HG03354 (cell line): ENCODE results near the gene SEC24C.
"Not testable (repeated sequence)": the region's sequence is repeated elsewhere in the genome, so short reads cannot be mapped to it uniquely, and the experiment has no call there.

ENCODE experiments used
- ATAC-seq: cut with Tn5 transposase; IDR thresholded peaks from one replicate; pipeline ENCODE4 v1.9.1; 2021; ENCODE audit warnings: mild to moderate bottlenecking; ENCODE audit not compliant: unreplicated experiment, poor library complexity, severe bottlenecking

The SEC24C gene

GRCh38 chr10:73730153-73730906, 13.8 kb upstream of the SEC24C start:
- peak; percentile 87 for ATAC-seq

DNA sequence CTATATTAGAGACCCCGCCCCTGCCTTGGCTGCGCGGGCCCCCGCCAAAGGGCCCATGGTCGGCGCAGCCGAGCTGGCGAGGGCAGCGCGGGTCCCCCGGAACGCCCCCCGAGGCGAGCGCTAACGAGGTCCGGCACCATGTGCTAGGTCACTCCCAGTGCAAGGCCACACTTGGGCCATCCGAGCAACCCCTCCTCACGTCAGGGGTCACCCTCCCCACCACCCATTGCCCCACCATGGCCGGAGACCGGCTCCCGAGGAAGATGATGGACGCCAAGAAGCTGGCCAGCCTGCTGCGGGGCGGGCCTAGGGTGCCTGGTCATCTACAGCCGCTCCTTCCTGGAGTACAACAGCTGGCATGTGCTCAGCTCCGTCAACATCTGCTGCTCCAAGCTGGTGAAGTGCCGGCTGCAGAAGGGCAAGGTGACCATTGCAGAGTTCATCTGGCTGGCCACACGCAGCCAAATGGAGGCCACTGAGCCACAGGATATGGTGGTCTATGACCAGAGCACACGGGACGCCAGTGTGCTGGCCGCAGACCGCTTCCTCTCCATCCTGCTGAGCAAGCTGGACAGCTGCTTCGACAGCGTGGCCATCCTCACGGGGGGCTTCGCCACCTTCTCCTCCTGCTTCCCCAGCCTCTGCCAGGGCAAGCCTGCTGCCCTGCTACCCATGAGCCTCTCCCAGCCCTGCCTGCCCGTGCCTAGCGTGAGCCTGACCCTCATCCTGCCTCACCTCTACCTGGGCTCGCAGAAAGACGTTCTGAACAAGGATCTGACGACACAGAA, 12.4 kb upstream of the SEC24C start:
- no peak for ATAC-seq

GRCh38 chr10:73732426-73732825, 11.7 kb upstream of the SEC24C start:
- ATAC-seq = no peak

GRCh38 chr10:73732931-73733623, 11.1 kb upstream of the SEC24C start:
- ATAC-seq = no peak

DNA sequence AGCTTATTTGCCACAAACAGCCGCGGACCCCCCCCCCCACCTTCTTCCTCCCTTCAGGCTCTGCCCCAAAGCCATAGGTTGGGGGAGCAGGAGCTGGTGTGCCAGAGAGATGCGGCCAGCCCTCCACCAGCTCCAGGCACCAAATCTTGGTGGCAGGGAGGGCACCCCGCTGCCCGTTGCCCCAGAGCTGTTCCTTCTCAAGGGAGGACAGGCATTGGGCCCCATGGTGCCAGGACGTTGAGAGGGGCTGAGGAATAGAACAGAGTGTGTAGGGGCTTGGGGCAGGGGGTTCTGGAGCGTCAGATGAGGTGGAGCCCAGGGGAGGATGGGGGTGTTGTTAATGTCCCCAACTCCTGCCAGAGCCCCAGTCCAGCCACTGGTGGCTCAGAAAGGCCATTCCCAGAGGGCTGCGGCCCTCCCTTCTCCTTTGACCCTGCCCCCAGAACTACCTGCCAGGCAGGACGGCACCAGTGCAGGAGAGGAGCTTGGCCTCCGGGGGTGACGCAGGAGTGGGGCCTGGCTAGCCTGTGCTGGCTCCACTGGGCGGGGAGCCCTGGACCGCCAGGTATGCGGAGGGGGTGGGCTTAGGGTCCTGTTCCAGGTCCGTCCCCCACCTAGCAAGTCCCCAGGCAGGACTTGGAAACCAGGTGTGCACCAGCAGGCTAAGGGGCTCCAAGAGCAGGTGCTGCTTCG, 10.0 kb upstream of the SEC24C start:
- ATAC-seq = no peak

DNA sequence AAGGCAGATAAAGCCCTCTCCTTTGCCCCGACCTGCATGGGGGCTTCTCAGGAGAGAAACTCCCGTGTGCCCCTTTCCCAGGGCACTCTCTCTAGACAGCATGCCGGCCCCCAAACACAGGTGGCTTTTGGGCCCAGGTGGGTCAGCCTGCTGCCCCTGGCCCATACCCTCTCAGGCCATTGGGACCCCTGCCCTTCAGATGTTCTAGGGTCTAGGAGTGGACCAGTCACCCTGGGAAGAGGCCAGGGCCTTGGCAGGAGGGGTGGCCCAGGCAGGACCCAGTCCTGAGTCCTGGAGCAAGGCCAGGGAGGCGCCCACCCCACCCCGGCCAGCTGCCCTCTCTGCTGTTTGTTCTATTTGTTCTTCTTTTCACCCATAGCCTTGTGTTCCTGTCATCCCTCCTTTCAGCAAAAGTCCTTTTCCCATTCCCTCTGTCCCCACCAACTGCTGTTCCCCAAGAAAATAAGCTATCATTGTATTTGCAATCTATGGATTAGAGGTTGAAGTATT, 9.3 kb upstream of the SEC24C start:
- ATAC-seq = no peak

- ATAC-seq = not testable (repeated sequence)
These were observed 3.5 kb upstream of the SEC24C start for GRCh38 chr10:73740501-73741254.

- no peak for ATAC-seq
These were observed 1.8 kb upstream of the SEC24C start for GRCh38 chr10:73742454-73742734.

- no peak for ATAC-seq
These were observed 756 bp upstream of the SEC24C start for GRCh38 chr10:73743327-73743904.

DNA sequence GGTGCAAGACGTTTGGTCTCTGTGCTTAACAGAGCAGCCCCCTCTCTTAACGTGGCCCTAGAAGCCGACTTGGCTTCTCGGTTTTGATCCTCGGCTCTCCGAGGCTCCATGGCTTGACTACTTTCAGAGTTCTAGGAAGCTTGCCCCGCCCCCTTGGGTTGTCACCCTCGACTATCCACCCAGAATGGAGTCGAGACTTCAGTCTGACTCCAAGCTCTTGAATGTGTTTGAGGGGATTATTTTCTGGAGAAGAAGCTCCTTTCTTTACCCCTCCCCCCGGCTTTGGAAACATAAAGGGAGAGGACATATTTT, 448 bp downstream of the SEC24C start:
- peak; percentile 40 for ATAC-seq

- no peak for ATAC-seq
These were observed 2.5 kb downstream of the SEC24C start for GRCh38 chr10:73746721-73747120.

GRCh38 chr10:73750819-73751218, 6.6 kb downstream of the SEC24C start:
- no peak for ATAC-seq

DNA sequence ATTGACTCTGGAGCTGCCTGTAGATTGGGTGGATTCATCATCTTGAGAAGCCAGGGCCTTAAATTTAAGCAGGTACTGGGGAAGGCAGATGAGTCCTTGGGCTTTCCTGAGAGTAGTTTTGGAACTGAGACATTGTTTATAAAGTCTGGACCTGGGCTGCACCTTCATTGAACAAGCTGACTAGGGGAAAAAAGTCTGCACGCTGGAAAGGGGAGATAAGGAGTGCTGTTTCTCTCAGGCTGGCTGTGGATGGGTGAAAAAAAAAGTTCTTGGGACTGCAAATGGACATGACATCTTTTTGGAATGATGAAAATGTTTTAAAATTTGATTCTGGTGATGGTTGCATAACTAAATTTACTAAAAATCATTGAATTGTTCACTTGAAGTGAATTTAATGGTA, 12.0 kb downstream of the SEC24C start:
- ATAC-seq = no peak

DNA sequence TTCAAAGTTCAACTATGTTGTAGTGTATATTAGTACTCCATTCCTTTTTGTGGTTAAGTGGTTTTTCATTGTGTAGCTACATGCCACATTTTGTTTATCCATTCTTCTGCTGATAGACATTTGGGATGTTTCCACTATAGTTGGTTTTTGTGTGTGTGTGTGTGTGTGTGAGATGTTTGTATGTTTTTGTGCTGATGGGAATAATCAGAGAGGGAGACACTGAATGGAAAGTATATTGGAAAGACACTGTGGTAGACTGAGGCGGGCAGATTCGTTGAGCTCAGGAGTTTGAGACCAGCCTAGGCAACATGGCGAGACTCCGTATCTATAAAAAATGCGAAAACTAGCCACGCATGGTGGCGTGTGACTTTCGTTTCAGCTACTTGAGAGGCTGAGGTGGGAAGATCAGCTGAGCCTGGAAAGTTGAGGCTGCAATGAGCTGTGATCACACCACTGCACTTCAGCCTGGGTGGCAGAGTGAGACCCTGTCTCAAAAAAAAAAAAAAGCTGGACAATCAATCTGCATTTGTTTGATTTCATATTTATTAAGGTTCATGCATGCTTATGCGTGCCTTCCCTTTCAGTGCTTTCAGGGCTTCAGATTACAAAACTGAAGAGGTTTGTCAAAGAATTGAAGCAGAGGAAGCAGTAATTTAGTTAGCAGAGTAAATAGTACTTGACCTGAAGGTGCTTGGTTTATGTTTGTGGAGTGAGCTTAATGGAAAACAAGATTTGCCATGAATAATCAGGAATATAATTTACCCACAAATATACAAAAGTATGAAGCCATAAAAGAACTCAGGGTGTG, 14.7 kb downstream of the SEC24C start:
- ATAC-seq = no peak

GRCh38 chr10:73759512-73760115, 15.4 kb downstream of the SEC24C start:
- no peak for ATAC-seq

DNA sequence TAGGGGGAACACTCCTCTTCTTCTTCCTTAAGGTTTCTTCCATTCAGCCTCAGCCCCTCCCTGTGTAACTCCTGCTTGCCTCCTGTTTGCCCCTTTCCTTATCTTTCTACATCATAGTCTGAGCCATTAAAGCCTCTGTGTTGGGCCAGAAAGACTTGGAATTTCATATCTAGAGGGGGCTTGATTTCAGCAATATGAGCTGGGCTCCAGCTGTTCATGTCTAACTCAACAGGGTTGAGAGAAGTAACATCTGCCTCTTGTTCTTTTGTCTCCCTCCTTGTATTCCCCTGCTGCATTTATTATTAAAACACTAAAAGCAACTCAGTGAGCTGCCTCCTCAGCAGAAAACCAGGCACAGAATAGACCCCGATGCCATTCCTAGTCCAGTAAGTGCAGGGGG, 17.6 kb downstream of the SEC24C start:
- no peak for ATAC-seq

GRCh38 chr10:73762915-73763314, 18.7 kb downstream of the SEC24C start:
- no peak for ATAC-seq

DNA sequence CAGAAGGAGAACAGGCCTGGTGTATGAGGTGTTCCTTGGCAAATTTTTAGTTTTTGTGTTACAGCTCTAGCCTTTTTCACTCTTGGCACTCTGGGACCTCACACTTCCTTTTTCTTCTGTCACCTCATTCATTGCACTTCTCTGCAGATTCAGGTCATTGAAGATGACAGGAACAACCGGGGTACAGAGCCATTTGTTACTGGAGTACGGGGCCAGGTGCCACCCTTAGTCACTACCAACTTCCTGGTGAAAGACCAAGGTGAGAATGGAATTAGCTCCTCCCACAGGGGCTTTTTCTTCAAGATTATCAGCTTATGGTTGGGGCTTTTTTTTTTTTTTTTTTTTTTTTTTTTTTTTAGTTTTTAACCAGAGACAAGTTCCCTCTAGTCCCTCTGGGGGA, 19.2 kb downstream of the SEC24C start:
- ATAC-seq = no peak
